Thoracic aorta (tissue), 2 donors: ENCODE data around the gene MYL3. TPM values are rescaled to one million over a fixed set of nuclear protein-coding genes. Genes with fewer than 3 reads are reported as not detected.

Experiments used
- ATAC-seq: fragments of 150-250 bp; one replicate; pipeline ENCODE4 v1.8.0; 2017; ENCODE audit warnings: low read depth; ENCODE audit not compliant: insufficient number of reproducible peaks, low FRiP score
- DNase-seq: peaks from one replicate; pipeline ENCODE4 v3.0.0-alpha.2; 2020; ENCODE audit warnings: low spot score
- H3K27ac ChIP-seq, 2 donors: fragments of 200-600 bp; sonication (generic); 1 replicate in 1 of 2; 2 replicates in 1 of 2; pipeline ENCODE4 v1.5.1; 2016; ENCODE audit warnings: mild to moderate bottlenecking in 2 of 2, moderate library complexity in 2 of 2
- H3K27me3 ChIP-seq: fragments of 200-600 bp; sonication (generic); replicated peaks from 2 replicates; pipeline ENCODE4 v1.6.0; 2016; ENCODE audit warnings: mild to moderate bottlenecking; ENCODE audit not compliant: insufficient read depth
- H3K36me3 ChIP-seq: fragments of 200-600 bp; sonication (generic); one replicate; pipeline ENCODE4 v1.5.1; 2016
- H3K4me1 ChIP-seq, 2 donors: fragments of 200-600 bp; sonication (generic); 1 replicate in 1 of 2; 2 replicates in 1 of 2; pipeline versions ENCODE4 v1.5.1 to v1.6.0; 2016; ENCODE audit warnings: low read depth in 2 of 2, mild to moderate bottlenecking in 1 of 2; ENCODE audit not compliant: control insufficient read depth in 1 of 2
- H3K4me3 ChIP-seq: fragments of 200-600 bp; sonication (generic); 2 replicates; pipeline ENCODE4 v1.5.1; 2016; ENCODE audit warnings: mild to moderate bottlenecking
- H3K9me3 ChIP-seq: fragments of 200-600 bp; sonication (generic); 2 replicates; pipeline ENCODE4 v1.5.1; 2016
- CTCF ChIP-seq: fragments of 200-600 bp; sonication (generic); IDR thresholded peaks from one replicate; pipeline ENCODE4 v1.5.1; 2019; ENCODE audit warnings: antibody characterized with exemption
- total RNA-seq, 2 donors: library from RNA; depleted of rRNA; stranded (reverse); fragments of >200 nt; gene quantifications; one replicate each; pipeline versions ENCODE4 v1.1.0 to v1.2.3, GENCODE V29; 2016

MYL3 gene
- total RNA-seq, 2 donors from 2014 or later: 1.5 TPM; not detected in 1

- H3K27me3 ChIP-seq: no peaks in the 10 kb centered on the region
- no peak overlapping the region for H3K4me3 ChIP-seq
- ATAC-seq (no peak), DNase-seq (no peak)
- H3K36me3 ChIP-seq: no peaks in the 10 kb centered on the region
- no peak for TF ChIP-seq CTCF
- H3K27ac ChIP-seq: no peak overlapping the region
- no peaks in the 10 kb centered on the region for H3K9me3 ChIP-seq
- peaks cover 10 to 25% of the 10 kb centered on the region in 2 donors for H3K4me1 ChIP-seq
Observed at GRCh38 chr3:46905661-46906451, 42.6 kb upstream of the MYL3 start.

- TF ChIP-seq CTCF: no peak
- Histone ChIP-seq H3K4me1 (peaks cover 10 to 29% of the 10 kb centered on the region in 2 donors), H3K27ac (no peak overlapping the region), H3K36me3 (no peaks in the 10 kb centered on the region), H3K9me3 (no peaks in the 10 kb centered on the region), H3K27me3 (no peaks in the 10 kb centered on the region), H3K4me3 (no peak overlapping the region)
- ATAC-seq (no peak), DNase-seq (no peak)
Observed at GRCh38 chr3:46905213-46905560, 41.9 kb upstream of the MYL3 start.

- H3K36me3 ChIP-seq: no peaks in the 10 kb centered on the region
- H3K4me3 ChIP-seq: no peak overlapping the region
- no peak overlapping the region for H3K27ac ChIP-seq
- H3K4me1 ChIP-seq: peaks cover 12 to 31% of the 10 kb centered on the region in 2 donors
- H3K9me3 ChIP-seq: no peaks in the 10 kb centered on the region
- DNase-seq: no peak
- no peak for ATAC-seq
- TF ChIP-seq CTCF: no peak
- no peaks in the 10 kb centered on the region for H3K27me3 ChIP-seq
Observed at GRCh38 chr3:46904303-46905212, 41.3 kb upstream of the MYL3 start.

- Histone ChIP-seq H3K36me3 (no peaks in the 10 kb centered on the region), H3K4me1 (peaks cover 13 to 31% of the 10 kb centered on the region in 2 donors), H3K9me3 (no peaks in the 10 kb centered on the region), H3K27me3 (no peaks in the 10 kb centered on the region), H3K4me3 (no peak overlapping the region), H3K27ac (no peak overlapping the region)
- DNase-seq: no peak
- ATAC-seq: no peak
- TF ChIP-seq CTCF: no peak
Observed at GRCh38 chr3:46903341-46904302, 40.4 kb upstream of the MYL3 start.
